HCT116 (cell line): Measurements from ENCODE around the gene PTPRC.

Experiments
- CTCF ChIP-seq, 3 experiments: fragments of 200-600 bp in 1 of 3; sonication (generic) in 1 of 3; IDR thresholded peaks in 2 of 3; conservative IDR thresholded peaks in 1 of 3; 2 replicates each; pipeline ENCODE4 v1.5.1; 2012 to 2017; ENCODE audit warnings: low read depth in 2 of 3, low read length in 2 of 3, antibody characterized with exemption in 1 of 3, borderline replicate concordance in 1 of 3, control low read depth in 1 of 3, mild to moderate bottlenecking in 1 of 3, mixed read lengths in 1 of 3, mixed run types in 1 of 3, moderate library complexity in 1 of 3; ENCODE audit not compliant: insufficient read depth in 1 of 3
- POLR2A ChIP-seq: IDR thresholded peaks from 2 replicates; pipeline ENCODE4 v1.7.0; 2011; ENCODE audit warnings: borderline replicate concordance; ENCODE audit not compliant: insufficient read depth, insufficient read length; ENCODE audit errors: extremely low read depth
- ZFX ChIP-seq: fragments of 450-650 bp; IDR thresholded peaks from 2 replicates; pipeline ENCODE4 v1.6.1; 2017

GRCh38 chr1:198754670-198755069 is 115.8 kb downstream of the PTPRC start:
- no peak for TF ChIP-seq CTCF (IDR thresholded peaks at IDR 0.05 in 2 of 3, conservative IDR thresholded peaks at IDR 0.05 in 1 of 3; ENCODE audit: borderline replicate concordance in 1 of 3, insufficient read depth in 1 of 3, low read depth in 2 of 3, low read length in 2 of 3)
- TF ChIP-seq POLR2A = no peak
- TF ChIP-seq ZFX = no peak
